HepG2 (cell line): ENCODE data around the gene SRSF2. TPM values are rescaled to one million over a fixed set of nuclear protein-coding genes. Genes with fewer than 3 reads are reported as not detected.

Experiments used
- ATF6 ChIP-seq: sonication (generic); formaldehyde crosslinking; conservative IDR thresholded peaks from 2 replicates; pipeline ENCODE4 v1.4.0; 2020; ENCODE audit warnings: missing genetic modification reagents
- CBX5 ChIP-seq: sonication (generic); formaldehyde crosslinking; IDR thresholded peaks from 2 replicates; pipeline ENCODE4 v1.4.0; 2020; ENCODE audit warnings: missing genetic modification reagents, borderline replicate concordance
- CCAR2 ChIP-seq: fragments of 200-400 bp; formaldehyde crosslinking; optimal IDR thresholded peaks from 2 replicates; pipeline ENCODE3; 2018; ENCODE audit warnings: low read depth, mild to moderate bottlenecking, low read length, moderate library complexity
- DMAP1 ChIP-seq: IDR thresholded peaks from 2 replicates; pipeline ENCODE4 v1.6.1; 2016
- DPF2 ChIP-seq: sonication (generic); formaldehyde crosslinking; IDR thresholded peaks from 2 replicates; pipeline ENCODE4 v1.4.0; 2020; ENCODE audit warnings: mild to moderate bottlenecking, low read depth, missing genetic modification reagents, borderline replicate concordance
- FOXK2 ChIP-seq: fragments of 450-650 bp; IDR thresholded peaks from 2 replicates; pipeline ENCODE4 v1.6.1; 2016
- GPBP1L1 ChIP-seq: sonication (generic); formaldehyde crosslinking; IDR thresholded peaks from 2 replicates; pipeline ENCODE4 v1.5.0; 2020; ENCODE audit warnings: mild to moderate bottlenecking, missing genetic modification reagents
- MAF1 ChIP-seq: sonication (generic); formaldehyde crosslinking; IDR thresholded peaks from 2 replicates; pipeline ENCODE4 v1.5.0; 2020; ENCODE audit warnings: missing genetic modification reagents, borderline replicate concordance
- MBD4 ChIP-seq: IDR thresholded peaks from 2 replicates; pipeline ENCODE4 v1.6.1; 2012; ENCODE audit warnings: low read length, inconsistent platforms, borderline replicate concordance
- POGZ ChIP-seq: sonication (generic); formaldehyde crosslinking; IDR thresholded peaks from 2 replicates; pipeline ENCODE4 v1.4.0; 2020; ENCODE audit warnings: mild to moderate bottlenecking, missing genetic modification reagents
- SIN3A ChIP-seq: IDR thresholded peaks from 2 replicates; pipeline ENCODE4 v1.6.1; 2011; ENCODE audit warnings: low read depth, mild to moderate bottlenecking, control low read depth, low read length, borderline replicate concordance
- TBX2 ChIP-seq: sonication (generic); formaldehyde crosslinking; IDR thresholded peaks from 2 replicates; pipeline ENCODE4 v1.5.0; 2020; ENCODE audit warnings: missing genetic modification reagents, mild to moderate bottlenecking, borderline replicate concordance
- TMF1 ChIP-seq: sonication (generic); formaldehyde crosslinking; IDR thresholded peaks from 2 replicates; pipeline ENCODE4 v1.8.1; 2022; ENCODE audit warnings: low read depth, missing genetic modification reagents
- YEATS2 ChIP-seq: sonication (generic); formaldehyde crosslinking; IDR thresholded peaks from 2 replicates; pipeline ENCODE4 v1.4.0; 2020; ENCODE audit warnings: missing genetic modification reagents, borderline replicate concordance
- ZNF234 ChIP-seq: sonication (generic); formaldehyde crosslinking; conservative IDR thresholded peaks from 2 replicates; pipeline ENCODE4 v1.5.1; 2020; ENCODE audit warnings: mild to moderate bottlenecking, missing genetic modification reagents
- ZNF264 ChIP-seq: sonication (generic); formaldehyde crosslinking; IDR thresholded peaks from 2 replicates; pipeline ENCODE4 v1.4.0; 2020; ENCODE audit warnings: missing genetic modification reagents
- ZNF280D ChIP-seq: sonication (generic); formaldehyde crosslinking; IDR thresholded peaks from 2 replicates; pipeline ENCODE4 v1.5.1; 2020; ENCODE audit warnings: mild to moderate bottlenecking, missing genetic modification reagents
- ZNF614 ChIP-seq: IDR thresholded peaks from 2 replicates; pipeline ENCODE4 v1.6.1; 2018; ENCODE audit warnings: missing biosample characterization, missing genetic modification reagents, inconsistent platforms, borderline replicate concordance
- ZNF660 ChIP-seq: sonication (generic); formaldehyde crosslinking; IDR thresholded peaks from 2 replicates; pipeline ENCODE4 v1.5.1; 2020; ENCODE audit warnings: mild to moderate bottlenecking, low read depth, missing genetic modification reagents, borderline replicate concordance
- ZNF720 ChIP-seq: sonication (generic); formaldehyde crosslinking; IDR thresholded peaks from 2 replicates; pipeline ENCODE4 v1.4.0; 2020; ENCODE audit warnings: missing genetic modification reagents
- ZNF75D ChIP-seq: sonication (generic); formaldehyde crosslinking; IDR thresholded peaks from 2 replicates; pipeline ENCODE4 v1.8.1; 2023; ENCODE audit warnings: missing genetic modification reagents, mild to moderate bottlenecking, borderline replicate concordance
- polyA plus RNA-seq, 8 experiments: library from polyadenylated mRNA; depleted of rRNA in 3 of 8; stranded (reverse) in 7 of 8; unstranded in 1 of 8; fragments of >200 nt; fragmentation: Illumina TruSeq in 4 of 8; extraction: Trizol in 4 of 8; gene quantifications; 2 replicates each; pipeline versions ENCODE4 v1.2.1 to v1.2.3, GENCODE V29; 2011 to 2016; ENCODE audit warnings: low read depth in 4 of 8, missing spikeins in 1 of 8, mixed read lengths in 1 of 8; ENCODE audit not compliant: insufficient read depth in 1 of 8
- total RNA-seq, 5 experiments: library from RNA; depleted of rRNA; stranded (reverse); fragments of >200 nt; fragmentation: Illumina TruSeq; extraction: Trizol; gene quantifications; 2 replicates each; pipeline ENCODE4 v1.2.3, GENCODE V29; 2016; ENCODE audit warnings: low read depth in 1 of 5
- TF ChIP-seq, protein P1 (sequence below): sonication (generic); formaldehyde crosslinking; IDR thresholded peaks from 2 replicates; pipeline ENCODE4 v1.4.0; 2020; ENCODE audit warnings: mild to moderate bottlenecking, missing genetic modification reagents

SRSF2 gene
- total and polyA plus RNA-seq, 2 of the 13 experiments (the other 11 are each of a cell fraction or from before 2014, with no cell fraction given) = 306 to 319 TPM

GRCh38 chr17:76736349-76737081 is 616 bp downstream of the SRSF2 start (continued):
- no peak for TF ChIP-seq GPBP1L1 (CRISPR knock-in tag)
- no peak for TF ChIP-seq ZNF75D
- TF ChIP-seq, protein P1, sequence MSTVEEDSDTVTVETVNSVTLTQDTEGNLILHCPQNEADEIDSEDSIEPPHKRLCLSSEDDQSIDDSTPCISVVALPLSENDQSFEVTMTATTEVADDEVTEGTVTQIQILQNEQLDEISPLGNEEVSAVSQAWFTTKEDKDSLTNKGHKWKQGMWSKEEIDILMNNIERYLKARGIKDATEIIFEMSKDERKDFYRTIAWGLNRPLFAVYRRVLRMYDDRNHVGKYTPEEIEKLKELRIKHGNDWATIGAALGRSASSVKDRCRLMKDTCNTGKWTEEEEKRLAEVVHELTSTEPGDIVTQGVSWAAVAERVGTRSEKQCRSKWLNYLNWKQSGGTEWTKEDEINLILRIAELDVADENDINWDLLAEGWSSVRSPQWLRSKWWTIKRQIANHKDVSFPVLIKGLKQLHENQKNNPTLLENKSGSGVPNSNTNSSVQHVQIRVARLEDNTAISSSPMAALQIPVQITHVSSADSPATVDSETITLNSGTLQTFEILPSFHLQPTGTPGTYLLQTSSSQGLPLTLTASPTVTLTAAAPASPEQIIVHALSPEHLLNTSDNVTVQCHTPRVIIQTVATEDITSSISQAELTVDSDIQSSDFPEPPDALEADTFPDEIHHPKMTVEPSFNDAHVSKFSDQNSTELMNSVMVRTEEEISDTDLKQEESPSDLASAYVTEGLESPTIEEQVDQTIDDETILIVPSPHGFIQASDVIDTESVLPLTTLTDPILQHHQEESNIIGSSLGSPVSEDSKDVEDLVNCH (CRISPR knock-in tag) = no peak
- TF ChIP-seq CCAR2 = no peak
- TF ChIP-seq MAF1 (CRISPR knock-in tag) = no peak
- TF ChIP-seq TBX2 (CRISPR knock-in tag) = no peak
- TF ChIP-seq ATF6 (CRISPR knock-in tag) = no peak
- no peak for TF ChIP-seq DPF2 (CRISPR knock-in tag)
- TF ChIP-seq FOXK2 = no peak
- 0 out of 2 replicates have a peak, but pooled peaks have one; percentile 30 for TF ChIP-seq SIN3A
- TF ChIP-seq TMF1 = 0 out of 2 replicates have a peak, but pooled peaks have one; percentile 28
- no peak for TF ChIP-seq ZNF660
- TF ChIP-seq CBX5 (CRISPR knock-in tag) = no peak
- TF ChIP-seq ZNF234 (CRISPR knock-in tag) = 0 out of 2 replicates have a peak, but pooled peaks have one; percentile 23
- TF ChIP-seq ZNF720 (CRISPR knock-in tag) = no peak
- peak; percentile 16; the same call in 1 of the 2 replicates for TF ChIP-seq ZNF264 (CRISPR knock-in tag)
- TF ChIP-seq POGZ (CRISPR knock-in tag) = no peak
- TF ChIP-seq ZNF614 = no peak
- TF ChIP-seq MBD4 = no peak
- no peak for TF ChIP-seq YEATS2 (CRISPR knock-in tag)
- TF ChIP-seq DMAP1 = no peak; the same call in 1 of the 2 replicates
- no peak for TF ChIP-seq ZNF280D (CRISPR knock-in tag)
